HG03175 (cell line): ENCODE measurements around the gene ST3GAL5.

Source experiments
- ATAC-seq: cut with Tn5 transposase; IDR thresholded peaks from one replicate; pipeline ENCODE4 v1.9.1; 2021; ENCODE audit warnings: mild to moderate bottlenecking, moderate library complexity; ENCODE audit not compliant: unreplicated experiment

ST3GAL5 gene

GRCh38 chr2:85793584-85793983 lies 95.2 kb downstream of the ST3GAL5 start:
- no peak for ATAC-seq

- ATAC-seq, result no peak
Measured at GRCh38 chr2:85792783-85793441, 95.9 kb downstream of the ST3GAL5 start.

- no peak for ATAC-seq
Measured at GRCh38 chr2:85791704-85792565, 96.9 kb downstream of the ST3GAL5 start.

GRCh38 chr2:85790499-85791188 lies 98.1 kb downstream of the ST3GAL5 start:
- no peak for ATAC-seq

- no peak for ATAC-seq
Measured at GRCh38 chr2:85790032-85790431, 98.8 kb downstream of the ST3GAL5 start.

- ATAC-seq, result no peak
Measured at GRCh38 chr2:85789271-85789670, 99.5 kb downstream of the ST3GAL5 start.

GRCh38 chr2:85788603-85789002 lies 100.2 kb downstream of the ST3GAL5 start:
- no peak for ATAC-seq

GRCh38 chr2:85787981-85788340 lies 100.8 kb downstream of the ST3GAL5 start:
- no peak for ATAC-seq

GRCh38 chr2:85787282-85787980 lies 101.4 kb downstream of the ST3GAL5 start:
- no peak for ATAC-seq
